HG03060 (cell line): Measurements from ENCODE around the gene IGF2BP1.
"Not testable (repeated sequence)": the region's sequence is repeated elsewhere in the genome, so short reads cannot be mapped to it uniquely, and the experiment has no call there.

Source experiments
- ATAC-seq: cut with Tn5 transposase; IDR thresholded peaks from one replicate; pipeline ENCODE4 v1.9.1; 2021; ENCODE audit warnings: low read depth, moderate number of reproducible peaks; ENCODE audit not compliant: unreplicated experiment

The IGF2BP1 gene

DNA sequence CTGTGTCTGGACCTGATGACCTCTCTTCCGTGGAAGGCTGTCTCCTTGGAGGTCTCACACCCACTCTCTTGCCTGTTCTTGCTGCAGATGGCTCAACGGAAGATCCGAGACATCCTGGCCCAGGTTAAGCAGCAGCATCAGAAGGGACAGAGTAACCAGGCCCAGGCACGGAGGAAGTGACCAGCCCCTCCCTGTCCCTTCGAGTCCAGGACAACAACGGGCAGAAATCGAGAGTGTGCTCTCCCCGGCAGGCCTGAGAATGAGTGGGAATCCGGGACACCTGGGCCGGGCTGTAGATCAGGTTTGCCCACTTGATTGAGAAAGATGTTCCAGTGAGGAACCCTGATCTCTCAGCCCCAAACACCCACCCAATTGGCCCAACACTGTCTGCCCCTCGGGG is 52.1 kb downstream of the IGF2BP1 start:
- no peak for ATAC-seq

DNA sequence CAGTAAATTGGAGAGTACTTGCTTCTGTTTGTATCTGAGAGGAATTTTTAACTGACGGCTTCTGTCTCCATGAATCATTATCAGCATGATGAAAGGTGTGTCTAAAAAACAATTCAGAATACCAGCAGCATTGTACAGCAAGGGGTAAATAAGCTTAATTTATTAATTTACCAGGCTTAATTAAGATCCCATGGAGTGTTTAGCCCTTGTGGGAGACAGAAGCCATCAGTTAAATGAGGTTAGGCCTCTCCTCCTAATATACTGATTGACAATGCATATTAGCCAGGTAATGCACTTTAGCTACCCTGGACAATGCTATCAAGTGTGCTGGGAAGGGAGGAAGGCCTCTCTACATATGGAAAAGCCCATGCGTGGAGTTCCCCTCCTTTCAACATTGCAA is 53.4 kb downstream of the IGF2BP1 start:
- no peak for ATAC-seq

DNA sequence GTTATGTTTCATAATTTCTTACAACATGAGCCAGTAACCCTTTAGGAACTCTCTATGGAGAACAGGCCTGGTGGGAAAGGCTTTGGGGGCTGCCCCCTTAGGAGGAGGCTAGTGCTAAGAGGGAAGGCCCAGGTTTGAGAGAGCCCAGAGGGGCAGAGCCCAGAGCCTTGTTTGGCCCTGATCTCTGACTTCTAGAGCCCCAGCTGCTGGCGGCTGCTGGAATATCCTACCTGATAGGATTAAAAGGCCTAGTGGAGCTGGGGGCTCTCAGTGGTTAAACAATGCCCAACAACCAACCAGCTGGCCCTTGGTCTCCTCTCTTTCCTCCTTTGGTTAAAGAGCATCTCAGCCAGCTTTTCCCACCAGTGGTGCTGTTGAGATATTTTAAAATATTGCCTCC is 54.1 kb downstream of the IGF2BP1 start:
- ATAC-seq, result no peak

DNA sequence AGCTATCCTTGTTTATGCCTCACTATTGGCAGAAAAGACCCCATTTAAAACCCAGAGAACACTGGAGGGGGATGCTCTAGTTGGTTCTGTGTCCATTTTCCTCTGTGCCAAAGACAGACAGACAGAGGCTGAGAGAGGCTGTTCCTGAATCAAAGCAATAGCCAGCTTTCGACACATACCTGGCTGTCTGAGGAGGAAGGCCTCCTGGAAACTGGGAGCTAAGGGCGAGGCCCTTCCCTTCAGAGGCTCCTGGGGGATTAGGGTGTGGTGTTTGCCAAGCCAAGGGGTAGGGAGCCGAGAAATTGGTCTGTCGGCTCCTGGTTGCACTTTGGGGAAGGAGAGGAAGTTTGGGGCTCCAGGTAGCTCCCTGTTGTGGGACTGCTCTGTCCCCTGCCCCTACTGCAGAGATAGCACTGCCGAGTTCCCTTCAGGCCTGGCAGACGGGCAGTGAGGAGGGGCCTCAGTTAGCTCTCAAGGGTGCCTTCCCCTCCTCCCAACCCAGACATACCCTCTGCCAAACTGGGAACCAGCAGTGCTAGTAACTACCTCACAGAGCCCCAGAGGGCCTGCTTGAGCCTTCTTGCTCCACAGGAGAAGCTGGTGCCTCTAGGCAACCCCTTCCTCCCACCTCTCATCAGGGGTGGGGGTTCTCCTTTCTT is 56.1 kb downstream of the IGF2BP1 start:
- ATAC-seq, result no peak

DNA sequence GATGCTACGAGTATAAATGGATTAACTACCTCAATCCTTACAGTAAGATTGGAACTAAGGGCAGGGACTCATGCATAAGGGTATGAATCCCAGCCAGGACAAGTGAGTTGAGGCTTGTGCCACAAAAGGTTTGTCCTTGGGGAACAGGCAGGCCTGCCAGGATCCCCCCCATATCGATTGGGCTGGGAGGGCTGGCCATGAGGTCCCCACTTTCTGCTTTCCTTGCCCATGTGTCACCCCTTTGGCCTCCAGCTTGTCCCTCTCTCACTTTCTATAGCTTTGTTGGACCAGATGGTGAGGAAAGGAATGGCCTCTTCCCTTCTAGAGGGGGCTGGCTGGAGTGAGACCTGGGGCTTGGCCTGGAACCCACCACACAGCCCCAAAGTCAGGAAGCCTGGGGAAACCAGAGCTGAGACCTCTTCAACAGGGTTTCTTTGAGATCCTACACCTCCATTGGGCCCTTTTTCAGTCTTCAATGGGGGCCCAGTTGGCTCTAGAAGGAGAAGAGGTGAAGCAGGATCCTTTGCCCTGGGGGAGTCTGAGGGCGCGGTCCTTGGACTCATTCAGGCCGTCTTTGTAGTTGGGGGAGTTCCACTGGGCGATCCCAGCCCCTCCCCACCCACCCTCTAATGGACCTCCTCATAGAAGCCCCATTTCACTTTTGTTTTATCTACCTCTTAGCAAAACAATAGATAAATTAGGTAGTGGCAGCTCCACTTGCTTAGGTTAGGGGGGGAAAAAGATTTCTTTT is 57.3 kb downstream of the IGF2BP1 start:
- no peak for ATAC-seq

DNA sequence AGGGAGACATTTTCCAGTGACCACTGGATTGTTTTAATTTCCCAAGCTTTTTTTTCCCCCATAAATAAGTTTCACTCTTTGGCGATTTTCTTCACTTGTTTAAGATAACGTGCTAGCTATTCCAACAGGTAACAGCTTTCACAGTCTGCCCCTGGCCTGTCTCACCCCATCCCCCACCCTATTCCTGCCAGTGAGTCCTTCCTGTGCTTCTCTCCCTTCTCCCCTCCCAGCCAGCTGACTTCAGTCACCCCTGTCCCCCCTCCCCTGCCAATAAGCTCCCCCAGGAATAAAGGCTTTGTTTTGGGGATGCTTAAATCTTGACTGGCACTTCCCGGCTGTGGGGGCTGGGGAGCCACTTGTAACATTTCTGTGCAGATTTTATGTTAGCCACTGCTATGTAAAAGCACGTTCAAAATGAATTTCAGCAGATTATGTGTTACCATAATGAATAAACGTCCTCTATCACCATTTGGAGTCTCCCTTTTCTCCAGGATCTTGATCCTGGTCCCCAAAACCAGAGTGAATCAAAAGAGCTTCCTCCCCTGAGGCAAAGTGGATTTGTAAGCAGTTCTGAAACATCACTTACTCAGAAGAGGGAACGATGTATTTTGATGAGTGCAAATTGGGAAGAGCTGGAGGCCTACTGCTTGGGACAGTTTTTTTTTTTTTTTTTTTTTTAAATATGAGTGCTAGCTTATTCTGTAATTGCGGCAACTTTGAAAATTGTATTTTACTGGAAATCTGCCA is 58.2 kb downstream of the IGF2BP1 start:
- ATAC-seq, result no peak

DNA sequence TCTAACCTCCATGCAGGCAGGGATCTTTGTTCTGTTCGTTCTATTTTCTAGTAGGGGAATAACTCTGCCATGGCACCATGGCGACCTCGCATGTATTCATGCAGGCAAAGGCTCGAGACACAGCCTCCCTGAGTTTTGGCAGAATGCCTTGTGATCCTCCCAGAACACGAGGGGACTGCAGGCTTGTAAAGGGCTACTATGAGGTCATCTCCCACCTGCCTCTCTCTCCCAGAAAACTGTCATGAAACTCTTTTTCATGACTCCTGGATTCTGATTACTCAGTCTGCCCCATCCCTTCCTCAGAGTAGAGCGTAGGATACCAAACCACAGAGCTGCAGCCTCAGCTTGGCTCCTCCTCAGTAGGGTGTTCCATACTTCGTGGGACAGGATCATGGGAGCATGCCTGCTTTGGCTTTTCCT is 64.3 kb downstream of the IGF2BP1 start:
- ATAC-seq, result no peak

DNA sequence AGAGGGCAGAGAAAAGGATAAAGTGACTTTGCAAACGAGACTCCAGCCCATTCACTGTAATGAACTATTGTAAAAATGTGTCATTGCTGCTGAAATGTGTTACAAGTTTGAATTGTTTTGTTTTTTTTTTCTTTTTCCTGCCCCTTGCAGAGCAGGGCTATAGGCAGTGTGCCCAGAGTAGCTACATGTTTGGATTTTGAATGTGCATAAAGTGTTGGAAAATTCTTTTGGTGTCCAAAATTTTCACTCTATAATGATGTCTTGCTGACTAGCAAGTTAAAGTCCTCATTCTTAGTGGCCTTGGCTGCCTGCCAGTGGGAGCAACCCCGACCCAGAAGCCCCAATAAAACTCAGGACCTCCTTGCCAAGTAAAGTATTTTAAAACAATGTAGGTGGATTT is 66.5 kb downstream of the IGF2BP1 start:
- ATAC-seq, result no peak

DNA sequence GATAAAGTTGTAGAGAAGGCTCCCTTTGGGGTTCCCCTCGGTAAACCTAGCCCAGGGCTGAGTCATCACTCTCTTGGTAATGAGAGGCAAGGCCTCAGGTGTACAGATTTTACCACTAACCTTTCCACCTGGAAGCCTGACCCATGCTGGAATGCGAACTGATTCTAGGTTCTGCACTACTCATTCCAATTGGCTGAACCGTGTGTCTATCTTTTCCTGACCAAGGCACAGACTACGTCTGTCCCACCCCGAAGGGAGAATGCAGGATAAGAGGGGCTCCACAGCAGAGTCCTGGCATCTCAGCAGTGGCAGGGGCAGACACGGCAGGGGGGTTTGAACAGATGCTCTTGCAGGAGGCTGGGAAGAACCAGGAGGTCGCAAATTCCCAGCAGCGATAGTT is 70.0 kb downstream of the IGF2BP1 start:
- no peak for ATAC-seq

DNA sequence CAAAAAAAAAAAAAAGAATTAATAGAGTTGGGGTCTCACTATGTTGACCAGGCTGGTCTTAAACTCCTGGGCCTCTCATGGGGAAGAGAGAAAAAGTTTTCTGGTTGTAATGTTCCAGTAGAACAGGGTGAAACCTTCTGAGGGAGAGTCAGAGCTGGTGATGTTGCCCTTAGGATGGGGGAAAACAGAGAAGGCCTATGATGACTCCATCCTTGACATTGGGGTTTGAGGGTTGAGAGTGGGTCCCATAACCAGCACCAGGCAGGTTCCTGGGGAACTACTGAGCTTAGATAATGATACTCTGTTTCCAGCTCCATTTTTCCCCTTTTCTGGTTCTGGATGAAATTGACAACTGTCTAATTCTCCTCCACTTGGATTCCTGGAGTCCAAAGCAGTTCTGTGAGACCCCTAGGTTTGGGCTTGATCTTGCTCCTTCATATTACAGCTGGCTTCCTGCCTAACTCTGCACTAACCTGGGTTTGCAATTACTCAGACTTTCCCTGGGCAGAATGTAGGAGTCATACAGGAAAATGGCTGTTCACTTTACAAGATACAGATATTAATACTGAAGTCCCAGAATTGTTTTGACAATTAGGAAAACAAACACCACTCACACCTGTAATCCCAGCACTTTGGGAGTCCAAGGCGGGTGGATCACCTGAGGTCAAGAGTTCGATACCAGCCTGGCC is 72.5 kb downstream of the IGF2BP1 start:
- no peak for ATAC-seq

DNA sequence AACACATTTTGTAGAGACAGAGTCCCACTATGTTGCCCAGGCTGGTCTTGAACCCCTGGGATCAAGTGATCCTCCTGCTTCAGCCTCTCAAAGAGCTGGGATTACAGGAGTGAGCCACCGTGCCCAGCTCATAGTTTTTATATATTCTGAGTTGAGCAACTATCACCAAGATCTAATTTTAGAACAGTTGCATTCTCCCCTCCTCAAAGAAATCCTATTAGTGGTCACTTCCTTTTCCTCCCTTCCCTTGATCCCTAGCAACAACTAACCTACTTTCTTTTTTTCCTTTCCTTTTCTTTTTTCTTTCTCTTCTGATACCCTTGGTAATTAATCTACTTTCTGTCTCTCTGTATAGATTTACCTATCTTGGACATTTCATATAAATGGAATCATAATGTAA is 73.9 kb downstream of the IGF2BP1 start:
- ATAC-seq, result no peak

DNA sequence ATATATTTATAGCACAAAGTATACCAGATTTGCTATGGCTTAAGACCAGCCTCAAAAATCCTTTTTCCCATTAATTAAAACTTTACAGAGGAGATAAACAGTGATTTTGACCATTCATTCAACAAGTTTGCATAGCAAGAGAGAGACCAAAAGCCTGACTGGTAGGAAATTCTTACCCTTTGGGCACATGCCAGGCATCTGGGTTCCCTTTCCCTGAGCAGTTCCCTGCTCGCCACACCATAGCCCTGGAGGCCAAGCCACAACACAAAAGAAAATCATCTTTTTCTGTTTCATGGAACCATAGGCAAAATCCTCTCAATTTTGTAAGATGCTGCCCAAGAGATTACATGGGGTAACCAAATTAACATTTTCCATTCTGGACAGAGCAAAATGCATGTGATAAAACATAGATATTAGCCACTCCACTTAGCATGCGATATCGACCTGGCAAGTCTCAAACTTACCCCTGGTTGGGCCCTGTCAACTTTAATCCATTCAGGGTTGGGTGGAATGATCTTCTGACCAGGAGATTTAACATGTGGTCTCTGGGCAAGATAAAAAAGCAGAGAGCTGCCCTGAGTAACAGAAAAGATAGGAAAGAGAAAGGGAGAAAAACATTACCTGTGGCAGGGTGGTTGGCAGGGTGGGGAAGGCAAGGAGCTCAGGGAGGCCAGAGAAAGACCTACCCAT is 77.8 kb downstream of the IGF2BP1 start:
- no peak for ATAC-seq

DNA sequence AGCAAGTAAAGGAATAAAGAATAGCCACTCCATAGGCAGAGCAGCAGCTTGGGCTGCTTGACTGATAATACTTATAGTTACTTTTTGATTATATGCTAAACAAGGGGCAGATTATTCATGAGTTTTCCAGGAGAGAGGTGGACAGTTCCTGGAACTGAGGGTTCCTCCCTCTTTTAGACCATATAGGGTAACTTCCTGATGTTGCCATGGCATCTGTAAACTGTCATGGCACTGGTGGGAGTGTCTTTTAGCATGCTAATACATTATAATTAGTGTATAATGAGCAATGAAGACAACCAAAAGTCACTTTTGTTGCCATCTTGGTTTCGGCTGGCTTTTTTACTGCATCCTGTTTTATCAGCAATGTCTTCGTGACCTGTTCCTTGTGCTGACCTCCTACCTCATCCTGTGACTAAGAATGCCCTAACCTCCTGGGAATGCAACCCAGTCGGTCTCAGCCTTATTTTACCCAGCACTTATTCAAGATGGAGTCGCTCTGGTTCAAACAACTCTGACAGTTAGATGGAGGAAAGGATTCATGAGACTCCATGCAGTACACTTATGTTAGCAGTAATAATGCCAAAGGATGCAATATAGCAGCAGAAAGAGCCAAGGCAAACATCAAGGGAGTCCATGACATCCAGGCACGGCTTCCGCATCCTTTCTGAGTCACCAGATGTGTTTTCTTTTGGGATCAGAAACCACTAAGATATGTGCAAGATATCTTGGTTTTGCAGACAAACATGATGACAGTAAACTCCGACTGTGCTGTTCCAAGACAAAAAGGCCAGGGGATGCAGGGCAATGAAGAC is 79.6 kb downstream of the IGF2BP1 start:
- ATAC-seq, result no peak

DNA sequence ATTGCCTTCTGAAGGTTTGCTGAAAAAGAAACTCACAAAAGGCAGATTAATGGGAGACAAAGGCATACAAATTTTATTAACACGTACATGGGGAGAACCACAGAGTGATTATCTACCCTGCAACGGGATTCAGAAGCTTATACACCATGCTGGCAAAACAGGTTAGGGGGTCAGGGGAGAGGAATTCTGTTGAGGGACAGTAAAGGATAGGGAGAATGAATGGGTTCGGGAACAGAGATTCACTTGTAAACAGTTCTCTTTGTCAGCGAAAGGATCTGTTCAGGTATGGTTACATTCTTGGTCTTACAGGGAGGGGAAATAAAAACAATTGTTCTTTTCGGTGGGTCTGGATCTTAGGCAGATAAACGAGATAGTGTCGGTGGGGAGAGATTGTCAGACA is 81.1 kb downstream of the IGF2BP1 start:
- ATAC-seq, result no peak

DNA sequence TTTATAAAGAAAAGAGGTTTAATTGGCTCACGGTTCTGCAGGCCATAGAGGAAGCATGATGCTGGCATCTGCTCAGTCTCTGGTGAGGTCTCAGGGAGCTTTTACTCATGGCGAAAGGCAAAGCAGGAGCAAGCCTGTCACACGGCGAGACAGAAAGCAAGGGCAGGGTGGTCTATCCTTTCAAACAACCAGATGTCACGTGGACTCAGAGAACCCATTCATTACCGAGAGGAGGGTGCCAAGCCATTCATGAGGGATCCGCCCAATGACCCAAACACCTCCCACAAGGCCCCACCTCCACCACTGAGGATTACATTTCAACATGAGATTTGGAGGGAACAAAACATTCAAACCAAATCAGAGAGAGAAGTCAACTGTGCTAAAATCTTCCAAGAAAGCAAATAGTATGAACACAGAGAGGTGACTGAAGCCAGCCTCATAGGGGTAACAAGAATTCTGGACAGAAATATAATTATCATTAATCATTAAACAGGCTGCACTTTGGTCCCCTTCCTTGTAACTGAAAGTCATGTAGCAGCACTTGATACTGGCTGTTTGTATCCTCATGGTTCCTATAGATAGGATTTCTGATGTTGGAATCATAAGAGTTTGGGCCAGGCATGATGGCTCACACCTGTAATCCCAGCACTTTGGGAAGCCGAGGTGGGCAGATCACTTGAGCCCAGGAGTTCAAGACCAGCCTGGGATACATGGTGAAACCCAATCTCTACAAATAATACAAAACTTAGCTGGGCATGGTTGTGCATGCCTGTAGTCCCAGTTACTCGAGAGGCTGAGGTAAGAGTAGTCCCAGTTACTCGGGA is 82.9 kb downstream of the IGF2BP1 start:
- no peak for ATAC-seq

DNA sequence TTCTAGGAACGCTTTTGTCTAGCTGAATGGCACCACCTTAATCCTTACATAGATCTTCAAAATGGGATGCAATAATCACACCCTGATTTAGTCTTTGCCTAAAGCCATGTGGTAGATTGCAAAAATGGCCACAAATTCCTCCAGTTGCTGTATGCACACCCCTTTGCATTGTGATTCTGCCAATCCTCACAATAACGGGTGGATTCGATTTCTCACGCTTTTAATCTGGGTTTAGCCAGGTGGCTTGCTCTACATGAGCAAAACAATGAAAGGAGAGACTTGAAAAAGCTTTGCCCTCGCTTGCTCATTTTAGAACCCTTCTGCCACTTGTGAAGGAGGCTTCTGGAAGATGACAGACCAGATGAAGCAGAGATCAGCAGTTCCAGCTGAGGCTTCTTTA is 85.0 kb downstream of the IGF2BP1 start:
- no peak for ATAC-seq

DNA sequence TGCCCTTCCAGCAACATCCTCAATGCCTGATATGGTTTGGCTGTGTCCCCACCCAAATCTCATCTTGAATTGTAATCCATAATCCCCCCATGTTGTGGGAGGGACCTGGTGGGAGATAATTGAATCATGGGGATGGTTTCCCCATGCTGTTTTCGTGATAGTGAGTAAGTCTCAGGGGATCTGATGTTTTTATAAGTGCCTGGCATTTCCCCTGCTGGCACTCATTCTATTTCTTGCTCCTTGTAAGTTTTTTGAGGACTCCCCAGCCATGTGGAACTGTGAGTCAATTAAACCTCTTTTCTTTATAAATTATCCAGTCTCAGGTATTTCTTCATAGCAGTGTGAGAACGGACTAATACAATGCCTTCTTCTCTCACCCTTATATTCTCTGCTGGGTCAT is 87.9 kb downstream of the IGF2BP1 start:
- not testable (repeated sequence) for ATAC-seq

DNA sequence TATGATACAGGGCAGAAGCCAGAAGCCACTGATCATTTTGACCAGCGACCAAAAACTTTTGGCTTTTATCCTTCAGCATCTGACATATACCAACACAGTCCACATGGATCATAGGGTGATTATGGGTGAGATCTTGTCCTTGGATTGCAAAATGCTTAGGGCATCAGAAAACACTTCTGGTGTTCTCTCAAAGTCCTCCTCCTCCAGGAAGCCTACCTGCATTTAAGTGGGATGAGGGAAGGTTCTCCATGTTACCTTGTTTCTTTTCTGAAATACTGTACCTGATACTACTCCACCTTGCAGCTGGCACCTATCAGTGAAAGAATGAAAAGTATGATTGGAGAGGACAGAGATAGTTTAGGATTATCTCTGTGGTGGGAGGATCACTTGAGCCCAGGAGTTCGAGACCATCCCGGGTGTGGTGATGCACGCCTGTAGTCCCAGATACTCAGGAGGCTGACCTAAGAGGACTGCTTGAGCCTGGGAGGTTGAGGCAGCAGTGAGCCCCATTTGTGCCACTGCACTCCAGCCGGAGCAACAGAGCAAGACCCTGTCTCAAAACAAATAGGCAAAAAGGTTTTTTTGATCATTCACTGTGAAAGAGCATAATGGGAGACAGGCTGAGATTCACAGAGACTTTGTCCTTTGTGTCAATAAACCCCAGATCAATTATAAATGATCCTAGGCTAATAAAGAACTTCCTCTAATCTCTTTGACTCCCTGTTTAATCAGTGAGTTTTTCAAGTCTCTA is 88.6 kb downstream of the IGF2BP1 start:
- no peak for ATAC-seq
